Measurements from ENCODE around the gene EIF4G3.
"Not testable (repeated sequence)": the region's sequence is repeated elsewhere in the genome, so short reads cannot be mapped to it uniquely, and the experiment has no call there.

The EIF4G3 gene

DNA sequence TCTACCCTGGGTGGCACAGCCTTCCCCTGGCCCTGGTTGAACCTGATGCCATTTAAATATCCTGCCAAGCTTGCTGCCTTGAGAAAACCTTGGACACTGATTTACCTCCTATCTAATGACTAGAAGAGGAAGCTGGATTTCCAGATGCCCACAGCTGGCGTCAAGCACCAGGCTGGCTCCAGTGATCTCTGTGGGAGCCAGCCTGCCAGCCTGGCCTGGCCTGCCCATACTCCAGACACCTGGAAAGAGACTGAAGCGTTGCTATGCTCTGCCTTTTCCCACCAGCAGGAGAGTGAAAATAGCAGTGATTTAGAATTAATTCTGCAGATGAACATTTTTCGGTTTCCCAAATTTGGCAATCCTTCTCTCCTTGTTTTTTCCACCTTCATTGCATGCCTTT is 11.5 kb upstream of the EIF4G3 start:
- no peak for DNase-seq

GRCh38 chr1:21185221-21185731 is 8.6 kb upstream of the EIF4G3 start:
- no peak for DNase-seq

GRCh38 chr1:21184276-21184675 is 7.6 kb upstream of the EIF4G3 start:
- DNase-seq, result peak in 1 of 2 experiments; percentile 9

- no peak for DNase-seq
Observed at GRCh38 chr1:21182181-21182731, 5.6 kb upstream of the EIF4G3 start.

DNA sequence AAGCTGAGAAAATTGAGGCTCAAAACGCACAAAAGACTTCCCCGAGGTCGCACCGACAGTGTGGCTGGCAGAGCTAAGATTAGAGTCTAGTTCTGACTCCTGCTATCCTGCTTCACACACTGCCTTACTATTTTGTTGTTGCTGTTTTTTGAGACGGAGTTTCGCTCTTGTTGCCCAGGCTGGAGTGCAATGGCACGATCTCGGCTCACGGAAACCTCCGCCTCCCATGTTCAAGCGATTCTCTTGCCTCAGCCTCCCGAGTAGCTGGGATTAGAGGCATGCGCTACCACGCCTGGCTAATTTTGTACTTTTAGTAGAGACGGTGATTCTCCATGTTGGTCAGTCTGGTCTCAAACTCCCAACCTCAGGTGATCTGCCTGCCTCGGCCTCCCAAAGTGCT is 1.6 kb upstream of the EIF4G3 start:
- DNase-seq, result not testable (repeated sequence)

DNA sequence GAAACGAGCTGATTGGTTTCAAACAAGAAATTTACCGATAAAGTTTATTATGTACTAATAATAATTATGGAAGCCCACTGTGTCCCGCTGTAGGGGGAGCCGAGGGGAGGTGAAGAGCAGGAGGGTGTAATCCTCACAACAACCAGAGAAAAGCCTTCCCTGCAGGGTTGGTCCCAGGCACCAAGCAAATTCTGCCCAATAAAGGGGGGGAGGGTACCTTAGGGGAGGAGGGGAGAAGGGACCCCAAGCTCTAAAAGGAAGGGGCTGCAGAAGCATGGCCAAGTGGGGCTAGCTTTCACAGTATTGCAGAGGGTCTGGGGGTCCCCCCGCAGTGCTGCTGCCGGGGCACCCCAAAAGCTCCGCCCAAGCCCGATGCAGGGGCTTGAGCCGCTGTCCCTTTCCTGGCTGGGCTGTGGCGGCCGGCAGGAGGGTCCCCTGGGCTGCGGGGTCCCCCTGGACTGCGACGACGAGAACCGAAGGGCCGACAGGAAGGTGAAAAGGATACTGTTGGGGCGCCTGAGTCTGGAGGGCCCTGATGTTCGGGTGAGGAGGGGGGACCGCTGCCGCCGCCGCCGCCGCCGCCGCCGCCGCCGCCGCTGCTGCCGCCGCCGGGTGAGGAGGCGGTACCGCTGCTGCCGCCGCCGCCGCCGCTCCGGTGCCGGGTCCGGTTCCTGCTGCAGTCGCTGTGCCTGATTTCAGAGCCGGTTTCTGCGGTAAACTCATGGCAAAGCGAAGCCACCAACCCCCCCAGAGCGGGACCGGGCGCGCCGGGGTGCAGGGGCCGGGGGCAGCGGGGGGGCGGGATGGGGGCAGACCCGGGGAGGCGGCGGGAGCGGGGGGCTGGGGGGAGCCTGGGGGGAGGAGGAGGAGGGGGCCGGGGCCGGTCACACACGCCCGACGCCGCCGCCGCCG is 771 bp downstream of the EIF4G3 start:
- peak; percentile 51 to 59 for DNase-seq

GRCh38 chr1:21175324-21175669 is 1.4 kb downstream of the EIF4G3 start:
- peak; percentile 26 to 39 for DNase-seq

DNA sequence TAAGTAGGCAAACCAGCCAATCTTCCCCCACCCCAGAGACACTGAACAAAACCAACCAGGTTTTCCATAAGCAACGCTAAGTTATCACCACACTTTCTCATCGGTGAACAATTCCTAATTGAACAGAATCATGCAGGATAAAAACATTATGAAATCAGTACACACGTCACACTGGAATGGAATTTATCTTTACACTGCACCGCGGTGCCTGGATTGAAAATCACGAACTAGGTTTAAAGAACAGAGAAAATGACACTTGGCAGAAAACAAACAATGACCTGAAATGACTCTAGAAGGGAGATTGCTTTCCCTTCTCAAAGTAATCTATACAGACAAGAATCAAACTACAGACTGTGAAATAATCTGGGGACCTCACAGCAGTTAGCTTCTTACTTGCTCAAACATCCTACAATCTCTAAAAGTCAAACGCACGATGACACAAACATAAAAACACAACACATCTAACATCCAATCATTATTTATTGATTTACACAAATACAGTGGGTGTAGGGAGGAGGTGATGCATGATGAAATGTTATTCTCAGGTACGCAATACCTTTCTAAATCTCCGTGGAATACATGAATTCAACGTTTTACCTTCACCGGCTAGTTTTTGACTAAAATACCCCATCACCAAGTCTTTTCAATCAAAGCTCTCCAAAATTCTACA is 1.9 kb downstream of the EIF4G3 start:
- no peak for DNase-seq

DNA sequence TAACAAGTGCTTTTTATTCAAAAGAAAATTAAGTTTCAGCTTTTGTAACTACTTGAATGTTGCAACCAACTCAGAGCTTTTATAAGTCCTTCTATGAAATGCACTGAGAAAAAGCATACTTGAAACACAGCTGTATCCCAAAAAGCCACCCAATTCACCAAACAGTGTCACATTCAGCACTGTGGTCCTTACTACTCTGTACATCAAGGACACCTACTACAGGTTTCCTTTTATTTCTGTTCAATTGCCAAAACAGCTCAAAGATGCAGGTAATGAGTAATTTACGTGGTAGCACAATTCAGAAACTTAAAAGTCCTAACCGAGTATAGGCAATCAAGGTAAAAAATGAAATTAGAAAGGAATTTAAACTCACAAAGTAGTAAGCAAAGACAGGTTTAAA is 2.5 kb downstream of the EIF4G3 start:
- DNase-seq, result no peak

GRCh38 chr1:21173096-21173495 is 3.6 kb downstream of the EIF4G3 start:
- not testable (repeated sequence) for DNase-seq

GRCh38 chr1:21170837-21171236 is 5.9 kb downstream of the EIF4G3 start:
- DNase-seq, result not testable (repeated sequence)

DNA sequence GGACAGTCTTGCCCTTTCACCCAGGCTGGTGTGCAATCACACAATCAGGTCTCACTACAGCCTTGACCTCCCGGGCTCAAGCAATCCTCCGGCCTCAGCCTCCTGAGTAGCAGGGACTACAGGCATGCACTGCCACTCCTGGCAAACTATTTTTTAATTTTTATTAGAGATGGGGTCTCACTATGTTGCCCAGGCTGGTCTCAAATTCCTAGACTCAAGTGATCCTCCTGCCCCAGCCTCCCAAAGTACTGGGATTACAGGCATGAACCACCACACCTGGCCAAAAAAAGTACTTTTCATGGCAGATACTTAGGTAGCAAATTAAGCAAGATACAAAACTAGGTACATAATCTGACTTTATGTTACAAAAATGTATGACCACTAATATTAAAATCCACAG is 8.3 kb downstream of the EIF4G3 start:
- no peak for DNase-seq

DNA sequence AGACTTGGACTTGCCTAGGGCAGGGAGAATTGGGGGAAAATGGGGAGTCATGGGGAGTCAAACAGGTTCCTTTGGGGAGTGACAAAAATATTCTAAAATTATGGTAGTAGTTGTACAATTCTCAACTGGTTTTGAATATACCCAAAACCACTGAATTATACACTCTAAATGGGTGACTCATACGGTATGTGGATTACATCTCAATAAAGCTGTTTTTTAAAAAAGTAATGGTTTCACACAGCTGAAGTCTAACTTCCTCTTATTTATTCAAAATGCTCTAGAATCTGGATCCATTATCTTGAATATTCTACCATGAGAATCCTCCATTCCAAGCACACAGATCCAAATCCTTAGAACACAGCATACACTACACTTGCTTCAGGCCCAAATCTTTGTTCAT is 11.1 kb downstream of the EIF4G3 start:
- no peak for DNase-seq

- DNase-seq, result no peak
Observed at GRCh38 chr1:21165076-21165475, 11.6 kb downstream of the EIF4G3 start.

DNA sequence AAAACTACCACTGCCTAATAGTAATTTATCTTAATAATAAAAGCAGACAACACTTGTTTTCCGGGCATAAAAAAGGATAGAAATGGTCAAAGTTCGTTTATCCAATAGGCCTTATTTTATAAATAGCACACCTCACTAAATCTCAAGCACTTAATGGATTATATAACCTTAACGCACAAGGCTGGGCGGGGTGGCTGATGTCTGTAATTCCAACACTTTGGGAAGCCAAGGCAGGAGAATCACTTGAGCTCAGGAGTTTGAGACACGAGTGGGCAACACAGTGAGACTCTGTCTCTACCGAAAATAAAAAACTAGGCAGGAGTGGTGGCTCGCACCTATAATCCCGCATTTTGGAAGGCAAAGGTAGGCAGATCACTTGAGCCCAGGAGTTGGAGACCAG is 12.4 kb downstream of the EIF4G3 start:
- no peak for DNase-seq

DNA sequence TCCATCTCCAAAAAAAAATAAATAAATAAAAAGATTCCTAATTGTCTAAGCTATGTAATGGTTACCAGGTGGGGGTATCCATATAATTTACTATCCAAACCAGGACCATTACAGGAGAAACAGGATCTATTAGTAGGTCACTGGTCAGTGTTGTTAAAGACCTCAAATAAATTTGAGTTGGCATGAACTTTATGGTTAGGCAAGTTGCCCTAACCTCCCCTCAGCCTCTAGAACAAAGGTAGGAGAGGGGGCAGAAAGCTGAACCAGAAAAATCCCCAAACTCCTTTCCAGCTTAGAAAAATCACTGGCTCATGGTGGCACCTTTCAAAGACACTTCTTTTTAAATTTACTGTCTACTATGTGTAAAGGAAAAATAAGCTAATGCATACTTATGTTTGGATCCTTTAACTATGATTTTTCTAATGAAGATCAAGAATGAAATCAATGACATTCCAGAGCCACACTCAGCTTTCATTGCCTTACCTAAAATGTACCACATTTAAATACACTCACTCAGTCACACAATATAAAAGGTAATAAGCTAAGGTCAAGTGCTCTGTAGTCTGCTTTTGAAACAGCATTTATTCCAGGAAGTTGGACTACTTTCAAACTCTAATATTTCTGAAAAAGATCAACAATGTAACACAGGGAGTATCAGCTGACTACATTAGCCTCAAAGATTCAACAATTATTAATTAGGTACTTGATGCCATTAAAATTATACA is 13.8 kb downstream of the EIF4G3 start:
- no peak for DNase-seq

GRCh38 chr1:21161842-21162241 is 14.9 kb downstream of the EIF4G3 start:
- DNase-seq, result no peak

DNA sequence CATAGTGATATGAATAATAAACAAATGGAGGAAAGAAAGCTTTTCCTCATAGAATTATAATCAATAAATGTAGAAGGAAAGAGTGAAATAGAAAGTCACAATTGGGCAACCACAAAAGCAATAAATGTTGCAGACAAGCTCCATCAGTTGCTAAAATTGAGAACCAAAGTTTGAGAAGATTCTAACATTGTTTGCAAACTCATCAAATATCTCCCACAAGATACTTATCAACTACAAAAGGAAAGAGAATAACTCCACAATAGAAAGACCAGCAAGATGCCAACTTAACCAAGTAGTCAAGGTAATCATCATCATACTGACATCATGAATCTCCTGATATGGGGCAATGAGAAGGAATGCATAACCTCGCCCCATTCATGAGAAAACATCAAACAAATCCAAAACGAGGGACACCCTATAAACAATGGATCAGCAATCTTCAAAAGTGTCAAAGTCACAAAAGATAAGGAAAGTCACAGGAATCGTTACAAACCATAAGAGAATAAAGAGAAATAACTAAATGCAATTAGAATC is 16.4 kb downstream of the EIF4G3 start:
- no peak for DNase-seq

DNA sequence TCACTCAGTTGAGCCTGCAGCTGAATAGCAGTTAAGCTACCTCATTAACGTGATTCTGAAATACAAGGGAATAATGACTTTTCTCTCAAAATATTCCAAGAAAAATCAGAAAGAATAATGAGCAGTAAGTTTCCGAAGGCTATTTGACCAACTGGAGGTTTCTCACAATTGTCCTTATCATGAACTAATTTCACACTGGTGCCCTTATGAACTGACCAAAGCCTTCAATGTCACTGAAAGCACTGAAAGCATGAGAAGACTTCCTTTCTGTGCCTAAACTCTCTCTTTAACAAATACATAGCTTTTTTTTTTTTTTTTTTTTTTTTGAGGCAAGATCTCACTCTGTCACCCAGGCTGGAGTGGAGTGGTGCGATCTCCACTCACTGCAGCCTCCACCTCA is 18.8 kb downstream of the EIF4G3 start:
- DNase-seq, result no peak

- DNase-seq, result no peak
Observed at GRCh38 chr1:21157054-21157453, 19.6 kb downstream of the EIF4G3 start.

DNA sequence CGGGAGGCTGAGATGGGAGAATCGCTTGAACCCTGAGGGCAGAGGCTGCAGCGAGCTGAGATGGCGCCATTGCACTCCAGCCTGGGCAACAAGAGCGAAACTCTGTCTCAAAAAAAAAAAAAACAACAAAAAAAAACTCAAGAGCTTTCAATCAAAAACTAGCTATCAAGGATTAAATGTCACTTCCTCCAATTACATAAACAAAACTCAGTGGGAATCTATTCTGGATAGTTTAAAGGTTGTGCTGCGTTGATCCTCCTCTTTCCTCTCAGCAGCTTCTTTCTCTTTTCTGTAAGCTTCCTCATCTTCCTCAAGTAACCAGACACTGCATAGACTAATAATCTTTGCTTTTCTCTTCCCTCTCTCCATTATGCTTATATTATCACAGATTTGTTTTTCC is 20.7 kb downstream of the EIF4G3 start:
- no peak for DNase-seq

DNA sequence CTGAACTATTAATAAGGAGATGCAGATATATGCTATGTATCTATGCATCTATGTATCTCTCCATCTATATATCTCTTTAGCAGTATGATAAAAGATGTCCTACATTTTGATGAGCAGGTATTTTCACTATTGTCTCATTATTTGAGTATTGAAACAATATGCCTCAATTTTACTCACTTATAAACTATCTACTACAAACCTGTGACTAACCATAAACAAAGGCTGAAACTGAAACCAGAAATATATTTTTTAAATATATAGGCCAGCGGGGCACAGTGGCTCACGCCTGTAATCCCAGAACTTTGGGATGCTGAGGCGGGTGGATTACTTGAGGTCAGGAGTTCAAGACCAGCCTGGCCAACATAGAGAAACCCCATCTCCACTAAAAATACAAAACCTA is 22.0 kb downstream of the EIF4G3 start:
- no peak for DNase-seq

DNA sequence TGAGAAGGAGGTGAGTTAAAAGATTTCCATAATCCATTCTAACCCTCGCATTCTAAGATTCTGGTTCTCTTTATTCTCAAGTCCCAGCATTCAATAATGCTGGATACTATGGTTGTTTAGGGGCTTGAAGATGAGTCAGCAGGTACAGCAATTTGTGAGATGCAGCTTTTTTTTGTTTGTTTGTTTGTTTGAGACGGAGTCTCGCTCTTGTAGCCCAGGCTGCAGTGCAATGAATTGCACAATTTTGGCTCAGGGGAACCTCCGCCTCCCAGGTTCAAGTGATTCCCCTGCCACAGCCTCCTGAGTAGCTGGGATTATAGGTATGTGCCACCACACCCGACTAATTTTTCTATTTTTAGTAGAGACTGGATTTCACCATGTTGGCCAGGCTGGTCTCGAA is 23.3 kb downstream of the EIF4G3 start:
- no peak for DNase-seq

Measured in activated T-cell treated with anti-CD3 and anti-CD28 coated beads, Interleukin-2, amount 50 U/mL, for 48 hours (primary cell).